ENCODE data around the gene PTPRD. TPM values are rescaled to one million over a fixed set of nuclear protein-coding genes. Genes with fewer than 3 reads are reported as not detected.

Gene PTPRD
- total RNA-seq, 2 donors from 2014 or later = 97.4 to 101 TPM

DNA sequence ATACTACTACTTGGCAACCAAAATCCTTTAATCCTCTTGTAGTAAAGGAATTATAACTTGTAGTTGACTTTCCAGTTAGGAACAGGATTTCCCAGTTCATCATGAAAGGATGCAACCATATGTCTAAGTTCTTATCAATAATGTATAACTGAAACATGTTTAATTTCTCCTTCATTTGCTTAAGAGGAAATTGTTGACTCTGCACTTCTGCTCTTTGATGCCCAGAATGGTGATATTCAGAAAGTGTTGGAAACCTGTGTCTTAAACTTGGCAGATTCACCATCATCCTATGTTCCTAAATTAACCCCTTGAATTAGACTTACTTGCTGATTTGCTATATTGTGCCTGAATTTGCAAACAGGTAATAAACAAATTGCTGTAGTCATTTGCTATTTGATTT lies 201.5 kb downstream of the PTPRD start:
- H3K4me3 Mint-ChIP-seq = no peak overlapping the region
- no peaks in the 10 kb centered on the region for H3K4me1 ChIP-seq (ENCODE audit: control insufficient read depth, insufficient read depth, low read length)
- no peaks in the 10 kb centered on the region for H3K9me3 ChIP-seq (ENCODE audit: control insufficient read depth, low read length)
- no peak overlapping the region for H3K4me3 ChIP-seq (ENCODE audit: low read length)
- H3K27ac Mint-ChIP-seq = no peak overlapping the region
- no peaks in the 10 kb centered on the region for H3K4me1 Mint-ChIP-seq
- no peak overlapping the region for H3K9ac ChIP-seq (ENCODE audit: extremely low read depth, low read length, poor library complexity, severe bottlenecking)
- no peaks in the 10 kb centered on the region for H3K36me3 Mint-ChIP-seq (ENCODE audit: low read depth)
- no peaks in the 10 kb centered on the region for H3K27me3 ChIP-seq (ENCODE audit: control insufficient read depth, insufficient read depth, low read length, poor library complexity, severe bottlenecking)
- TF ChIP-seq, protein P1, sequence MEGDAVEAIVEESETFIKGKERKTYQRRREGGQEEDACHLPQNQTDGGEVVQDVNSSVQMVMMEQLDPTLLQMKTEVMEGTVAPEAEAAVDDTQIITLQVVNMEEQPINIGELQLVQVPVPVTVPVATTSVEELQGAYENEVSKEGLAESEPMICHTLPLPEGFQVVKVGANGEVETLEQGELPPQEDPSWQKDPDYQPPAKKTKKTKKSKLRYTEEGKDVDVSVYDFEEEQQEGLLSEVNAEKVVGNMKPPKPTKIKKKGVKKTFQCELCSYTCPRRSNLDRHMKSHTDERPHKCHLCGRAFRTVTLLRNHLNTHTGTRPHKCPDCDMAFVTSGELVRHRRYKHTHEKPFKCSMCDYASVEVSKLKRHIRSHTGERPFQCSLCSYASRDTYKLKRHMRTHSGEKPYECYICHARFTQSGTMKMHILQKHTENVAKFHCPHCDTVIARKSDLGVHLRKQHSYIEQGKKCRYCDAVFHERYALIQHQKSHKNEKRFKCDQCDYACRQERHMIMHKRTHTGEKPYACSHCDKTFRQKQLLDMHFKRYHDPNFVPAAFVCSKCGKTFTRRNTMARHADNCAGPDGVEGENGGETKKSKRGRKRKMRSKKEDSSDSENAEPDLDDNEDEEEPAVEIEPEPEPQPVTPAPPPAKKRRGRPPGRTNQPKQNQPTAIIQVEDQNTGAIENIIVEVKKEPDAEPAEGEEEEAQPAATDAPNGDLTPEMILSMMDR (conservative IDR thresholded peaks at IDR 0.05) = no peak
- DNase-seq = no peak
- H3K9me3 Mint-ChIP-seq = no peaks in the 10 kb centered on the region
- no peak overlapping the region for H3K27ac ChIP-seq (ENCODE audit: low read depth, low read length)
- H3K36me3 ChIP-seq (ENCODE audit: control insufficient read depth, insufficient read depth, low read length) = no peaks in the 10 kb centered on the region
- no peaks in the 10 kb centered on the region for H3K27me3 Mint-ChIP-seq (ENCODE audit: insufficient read depth)

DNA sequence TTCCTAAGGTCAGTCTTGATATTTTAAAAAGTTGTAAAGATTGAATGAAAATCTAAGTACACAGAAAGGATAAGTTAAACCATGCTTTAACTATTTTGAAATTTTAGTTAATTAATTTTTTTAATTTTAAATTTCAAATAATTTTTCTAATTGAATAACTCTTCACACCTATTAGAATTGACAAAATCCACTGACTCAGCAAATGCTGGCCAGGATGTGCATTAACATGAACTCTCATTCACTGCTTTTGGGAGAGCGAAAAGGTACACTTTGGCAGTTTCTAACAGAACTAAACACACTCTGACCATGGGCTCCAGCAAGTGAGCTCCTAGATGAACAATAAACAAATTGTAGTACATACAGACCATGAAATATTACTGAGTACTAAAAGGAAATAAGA lies 209.5 kb downstream of the PTPRD start:
- H3K4me3 ChIP-seq (ENCODE audit: low read length) = no peak overlapping the region
- H3K4me1 Mint-ChIP-seq = no peaks in the 10 kb centered on the region
- H3K9me3 ChIP-seq (ENCODE audit: control insufficient read depth, low read length) = no peaks in the 10 kb centered on the region
- no peaks in the 10 kb centered on the region for H3K27me3 Mint-ChIP-seq (ENCODE audit: insufficient read depth)
- H3K27ac ChIP-seq (ENCODE audit: low read depth, low read length) = no peak overlapping the region
- no peak for DNase-seq
- no peaks in the 10 kb centered on the region for H3K36me3 ChIP-seq (ENCODE audit: control insufficient read depth, insufficient read depth, low read length)
- H3K9ac ChIP-seq (ENCODE audit: extremely low read depth, low read length, poor library complexity, severe bottlenecking) = no peak overlapping the region
- H3K4me1 ChIP-seq (ENCODE audit: control insufficient read depth, insufficient read depth, low read length) = no peaks in the 10 kb centered on the region
- H3K9me3 Mint-ChIP-seq = no peaks in the 10 kb centered on the region
- H3K4me3 Mint-ChIP-seq = no peak overlapping the region
- WGBS, 2 experiments (ENCODE audit: insufficient coverage in 1 of 2, insufficient read length in 1 of 2) = 97% methylated on average over 1 of the region's 1 CpG; no CpG with 5 or more reads in 1 of the 2 experiments
- TF ChIP-seq, protein P1 (conservative IDR thresholded peaks at IDR 0.05) = no peak
- no peaks in the 10 kb centered on the region for H3K27me3 ChIP-seq (ENCODE audit: control insufficient read depth, insufficient read depth, low read length, poor library complexity, severe bottlenecking)
- no peak overlapping the region for H3K27ac Mint-ChIP-seq
- H3K36me3 Mint-ChIP-seq (ENCODE audit: low read depth) = no peaks in the 10 kb centered on the region

DNA sequence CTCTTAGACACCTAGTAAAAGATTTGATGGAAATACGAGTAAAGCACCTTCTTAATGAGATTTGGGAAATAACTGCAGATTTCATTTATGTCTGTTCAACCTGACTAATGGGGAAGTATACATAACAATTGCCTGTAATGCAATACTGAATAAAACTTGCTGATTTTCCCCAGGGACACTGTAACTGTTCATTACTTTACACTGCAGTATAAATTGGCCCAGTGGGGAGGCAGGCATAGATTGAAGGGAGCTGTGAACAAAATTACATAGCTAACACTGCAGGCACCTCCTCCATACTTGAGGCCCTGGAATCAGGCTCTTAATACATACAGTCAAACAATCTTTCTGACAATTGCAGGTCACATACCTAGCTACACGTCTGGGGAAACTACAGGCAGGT lies 216.2 kb downstream of the PTPRD start:
- 60 to 83% methylated on average over 1 to 2 of the region's 2 CpGs for WGBS, 2 experiments (ENCODE audit: insufficient coverage in 1 of 2, insufficient read length in 1 of 2)

More for the DNA sequence above, 216.2 kb downstream of the PTPRD start:
- Histone ChIP-seq H3K4me1 (ENCODE audit: control insufficient read depth, insufficient read depth, low read length) (no peaks in the 10 kb centered on the region), H3K9ac (ENCODE audit: extremely low read depth, low read length, poor library complexity, severe bottlenecking) (no peak overlapping the region), H3K36me3 (ENCODE audit: control insufficient read depth, insufficient read depth, low read length) (no peaks in the 10 kb centered on the region), H3K27me3 (ENCODE audit: control insufficient read depth, insufficient read depth, low read length, poor library complexity, severe bottlenecking) (no peaks in the 10 kb centered on the region), H3K4me3 (ENCODE audit: low read length) (no peak overlapping the region), H3K9me3 (ENCODE audit: control insufficient read depth, low read length) (no peaks in the 10 kb centered on the region), H3K27ac (ENCODE audit: low read depth, low read length) (no peak overlapping the region)
- Mint-ChIP-seq H3K9me3 (no peaks in the 10 kb centered on the region), H3K27ac (no peak overlapping the region), H3K4me3 (no peak overlapping the region), H3K36me3 (ENCODE audit: low read depth) (no peaks in the 10 kb centered on the region), H3K27me3 (ENCODE audit: insufficient read depth) (no peaks in the 10 kb centered on the region), H3K4me1 (peaks cover 1% of the 10 kb centered on the region)
- TF ChIP-seq, protein P1 (conservative IDR thresholded peaks at IDR 0.05) = no peak
- no peak for DNase-seq

All from endodermal cell (in vitro differentiated cells).